C4-2B (cell line): ENCODE measurements around the gene TSPAN14.

ENCODE experiments used
- CTCF ChIP-seq: fragments of 450-650 bp; conservative IDR thresholded peaks from 2 replicates; pipeline ENCODE4 v1.5.1; 2017; ENCODE audit warnings: mild to moderate bottlenecking
- ZFX ChIP-seq: fragments of 450-650 bp; IDR thresholded peaks from 2 replicates; pipeline ENCODE4 v1.6.1; 2017

GRCh38 chr10:80433134-80433533 lies 21.0 kb upstream of the TSPAN14 start:
- TF ChIP-seq CTCF (no peak), ZFX (no peak)
